Measurements from ENCODE around the gene SV2A. TPM values are rescaled to one million over a fixed set of nuclear protein-coding genes. Genes with fewer than 3 reads are reported as not detected.
"Not testable (repeated sequence)": the region's sequence is repeated elsewhere in the genome, so short reads cannot be mapped to it uniquely, and the experiment has no call there.

The SV2A gene
- total RNA-seq, 4 donors from 2014 or later = 0.27 to 1.1 (median 0.55) TPM

DNA sequence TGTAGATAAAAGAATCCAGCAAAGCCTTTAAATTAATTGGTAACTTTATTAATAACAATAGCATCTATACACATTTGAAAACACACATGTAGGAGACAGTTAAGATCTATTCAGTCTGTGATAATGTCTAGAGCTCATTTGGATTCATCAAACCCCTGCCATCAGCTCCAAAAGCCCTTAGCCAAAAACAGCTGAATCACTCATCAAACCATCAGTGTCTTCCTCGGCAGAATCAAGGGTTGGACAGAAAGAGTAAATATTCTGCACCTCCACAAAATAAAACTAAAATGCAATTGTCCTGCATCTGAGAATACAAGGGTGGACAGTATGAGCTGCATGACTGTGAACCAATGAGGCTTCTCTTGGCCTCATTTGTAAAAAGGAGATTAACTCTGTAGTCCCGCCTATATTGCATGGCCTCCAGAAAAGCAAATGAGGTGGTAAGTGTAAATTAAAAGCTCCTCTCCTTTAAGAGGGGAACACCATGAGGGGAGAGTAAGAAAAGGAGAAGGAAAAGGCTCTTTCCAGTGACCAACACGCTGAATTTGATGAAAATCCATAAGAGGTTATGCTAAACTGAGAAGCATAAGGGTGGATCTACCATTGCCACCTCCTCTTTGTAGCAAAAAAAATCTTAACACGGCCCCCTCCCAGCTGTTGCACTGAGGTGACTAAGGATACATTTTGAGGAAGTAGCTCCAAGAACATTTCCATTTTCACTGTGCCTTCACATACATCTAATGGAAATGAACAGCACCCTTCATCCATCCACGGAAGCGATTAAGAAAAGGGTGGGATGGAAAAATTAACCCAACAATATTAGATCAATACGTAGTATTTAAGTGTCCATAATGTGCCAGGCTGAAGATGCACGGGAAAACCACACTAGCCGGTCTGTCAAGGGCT lies 33.0 kb downstream of the SV2A start:
- TF ChIP-seq, protein P1, sequence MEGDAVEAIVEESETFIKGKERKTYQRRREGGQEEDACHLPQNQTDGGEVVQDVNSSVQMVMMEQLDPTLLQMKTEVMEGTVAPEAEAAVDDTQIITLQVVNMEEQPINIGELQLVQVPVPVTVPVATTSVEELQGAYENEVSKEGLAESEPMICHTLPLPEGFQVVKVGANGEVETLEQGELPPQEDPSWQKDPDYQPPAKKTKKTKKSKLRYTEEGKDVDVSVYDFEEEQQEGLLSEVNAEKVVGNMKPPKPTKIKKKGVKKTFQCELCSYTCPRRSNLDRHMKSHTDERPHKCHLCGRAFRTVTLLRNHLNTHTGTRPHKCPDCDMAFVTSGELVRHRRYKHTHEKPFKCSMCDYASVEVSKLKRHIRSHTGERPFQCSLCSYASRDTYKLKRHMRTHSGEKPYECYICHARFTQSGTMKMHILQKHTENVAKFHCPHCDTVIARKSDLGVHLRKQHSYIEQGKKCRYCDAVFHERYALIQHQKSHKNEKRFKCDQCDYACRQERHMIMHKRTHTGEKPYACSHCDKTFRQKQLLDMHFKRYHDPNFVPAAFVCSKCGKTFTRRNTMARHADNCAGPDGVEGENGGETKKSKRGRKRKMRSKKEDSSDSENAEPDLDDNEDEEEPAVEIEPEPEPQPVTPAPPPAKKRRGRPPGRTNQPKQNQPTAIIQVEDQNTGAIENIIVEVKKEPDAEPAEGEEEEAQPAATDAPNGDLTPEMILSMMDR (IDR thresholded peaks at IDR 0.05) = no peak
- TF ChIP-seq POLR2A (IDR thresholded peaks at IDR 0.05) = no peak
- H3K4me3 ChIP-seq (ENCODE audit: low read depth, poor library complexity, severe bottlenecking) = peak overlapping the region; percentile 69
- DNase-seq (ENCODE audit: low spot score in 2 of 2) = peak; percentile 16 to 81
- intact Hi-C loops (cut with DNase I; ENCODE audit: low total_unique reads) = no loop called here
- 6 to 8% methylated on average over 9 of the region's 9 CpGs for WGBS, 2 donors

DNA sequence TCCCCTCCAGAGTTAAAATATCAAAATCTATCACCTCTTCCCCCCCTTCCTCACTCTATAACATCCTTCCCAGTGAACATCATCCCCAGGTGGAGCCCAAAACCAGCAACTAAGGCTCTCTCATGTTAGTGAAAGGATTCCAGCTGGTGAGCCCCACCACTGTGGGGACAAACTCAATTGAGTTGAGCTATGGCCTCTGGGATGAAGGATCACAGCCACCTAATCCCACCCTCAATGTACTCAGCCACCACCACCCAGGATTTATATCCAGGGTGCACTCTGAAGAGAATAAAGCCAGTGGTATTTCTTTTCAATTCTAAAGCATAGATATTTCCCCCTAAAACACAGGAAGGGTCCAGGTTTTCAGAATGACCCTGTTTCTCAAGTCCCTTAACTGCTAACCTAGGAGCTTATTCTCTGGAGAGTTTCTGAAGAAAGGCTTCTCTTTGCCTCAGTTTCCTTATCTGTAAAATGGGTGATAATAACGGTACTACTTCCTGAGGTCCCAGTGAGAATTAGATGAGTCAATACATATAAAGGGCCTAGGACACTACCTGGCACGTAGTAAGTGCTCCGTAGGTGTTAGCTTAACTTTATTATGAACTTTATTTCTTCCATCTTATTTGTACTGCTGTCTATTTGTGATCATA lies 33.9 kb downstream of the SV2A start:
- H3K4me3 ChIP-seq (ENCODE audit: low read depth, poor library complexity, severe bottlenecking) = no peak overlapping the region
- intact Hi-C loops (cut with DNase I; ENCODE audit: low total_unique reads) = no loop called here
- DNase-seq (ENCODE audit: low spot score in 2 of 2) = peak in 1 of 2 donors; percentile 48
- TF ChIP-seq POLR2A (IDR thresholded peaks at IDR 0.05) = no peak
- TF ChIP-seq, protein P1 (IDR thresholded peaks at IDR 0.05) = no peak
- WGBS, 2 donors = 77 to 81% methylated on average over 3 of the region's 3 CpGs

DNA sequence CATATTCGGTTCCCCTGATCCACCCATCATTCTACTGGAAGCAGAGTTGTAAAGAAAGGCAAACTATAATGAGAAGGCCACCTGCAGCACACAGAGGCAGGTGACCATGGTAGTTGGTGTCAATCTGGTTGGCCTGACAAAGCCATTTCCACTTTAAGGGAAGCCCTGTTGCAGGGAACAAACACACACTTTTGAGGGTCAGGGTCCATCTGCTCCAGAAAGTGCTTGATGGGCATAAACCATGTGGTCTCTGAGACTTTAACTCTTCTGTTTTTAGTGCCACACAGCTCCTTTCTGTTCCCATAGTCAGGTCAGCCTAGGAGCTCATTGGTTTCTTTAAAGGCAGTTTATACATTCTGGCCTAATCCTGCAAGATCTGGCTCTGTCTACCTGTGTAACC lies 35.8 kb downstream of the SV2A start:
- peak in 1 of 2 donors; percentile 40 for DNase-seq (ENCODE audit: low spot score in 2 of 2)
- no peak overlapping the region for H3K4me3 ChIP-seq (ENCODE audit: low read depth, poor library complexity, severe bottlenecking)
- intact Hi-C loops (cut with DNase I; ENCODE audit: low total_unique reads) = no loop called here
- TF ChIP-seq, protein P1 (IDR thresholded peaks at IDR 0.05) = no peak
- no peak for TF ChIP-seq POLR2A (IDR thresholded peaks at IDR 0.05)
- 91 to 96% methylated on average over 1 of the region's 1 CpG for WGBS, 2 donors

DNA sequence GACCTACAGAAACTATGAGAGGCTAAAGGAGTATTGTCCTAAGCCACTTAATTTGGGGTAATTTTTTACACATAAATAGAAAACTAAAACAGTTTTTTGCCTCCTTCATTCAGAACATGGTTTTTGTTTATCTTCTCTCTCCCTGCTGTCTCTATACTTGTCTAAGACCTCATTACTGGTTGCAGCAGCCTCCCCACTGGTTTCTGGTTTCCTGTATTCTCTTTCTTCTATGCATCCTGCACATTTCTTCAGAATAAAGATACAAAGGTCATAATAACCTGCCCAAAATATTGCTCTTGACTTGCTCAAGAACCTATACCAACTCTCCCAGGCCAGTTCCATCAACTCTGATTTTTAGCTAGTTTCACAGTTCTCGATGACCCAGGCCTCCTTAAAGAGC lies 38.1 kb downstream of the SV2A start:
- no peak overlapping the region for H3K4me3 ChIP-seq (ENCODE audit: low read depth, poor library complexity, severe bottlenecking)
- intact Hi-C loops (cut with DNase I; ENCODE audit: low total_unique reads) = no loop called here
- no peak for TF ChIP-seq POLR2A (IDR thresholded peaks at IDR 0.05)
- TF ChIP-seq, protein P1 (IDR thresholded peaks at IDR 0.05) = no peak
- 94 to 100% methylated on average over 1 of the region's 1 CpG for whole genome bisulfite sequencing, 2 donors
- DNase-seq (ENCODE audit: low spot score in 2 of 2) = no peak

DNA sequence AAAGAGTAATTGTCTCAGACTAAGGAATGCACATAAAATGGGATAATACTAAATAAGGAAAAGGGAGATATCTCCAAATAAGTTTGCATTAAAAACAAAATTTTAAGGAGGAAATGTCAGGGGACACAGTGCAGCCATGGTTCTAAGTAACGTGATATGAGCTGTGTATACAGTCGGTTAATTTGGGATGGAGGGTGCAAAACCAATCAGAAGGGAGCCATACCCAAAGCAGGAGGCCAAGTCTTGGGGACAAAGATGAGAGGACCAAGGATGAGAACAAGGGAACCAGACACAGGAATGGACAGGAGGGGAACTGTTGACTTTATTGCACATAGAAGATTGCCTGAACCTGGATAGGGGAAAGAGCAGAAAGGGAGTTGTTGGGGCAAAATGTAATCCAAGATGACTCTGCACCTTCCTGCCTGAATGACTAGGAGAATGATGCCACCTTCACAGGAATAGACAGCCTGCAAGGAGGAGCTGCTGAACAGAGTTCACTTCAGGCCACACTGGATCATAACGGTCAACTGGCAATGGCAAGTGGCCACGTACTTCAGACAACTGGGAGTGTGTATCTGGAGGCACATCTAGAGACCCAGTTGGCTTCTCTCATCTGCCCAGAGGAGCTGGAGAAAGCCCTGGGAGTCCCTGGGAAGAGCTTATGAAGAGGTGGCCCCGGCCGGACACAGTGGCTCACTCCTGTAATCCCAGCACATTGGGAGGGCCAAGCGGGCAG lies 40.3 kb downstream of the SV2A start:
- no peak overlapping the region for H3K4me3 ChIP-seq (ENCODE audit: low read depth, poor library complexity, severe bottlenecking)
- intact Hi-C loops (cut with DNase I; ENCODE audit: low total_unique reads) = no loop called here
- DNase-seq (ENCODE audit: low spot score in 2 of 2) = peak in 1 of 2 donors; percentile 43
- TF ChIP-seq, protein P1 (IDR thresholded peaks at IDR 0.05) = no peak
- no peak for TF ChIP-seq POLR2A (IDR thresholded peaks at IDR 0.05)
- WGBS, 2 donors = 90 to 94% methylated on average over 7 of the region's 7 CpGs

DNA sequence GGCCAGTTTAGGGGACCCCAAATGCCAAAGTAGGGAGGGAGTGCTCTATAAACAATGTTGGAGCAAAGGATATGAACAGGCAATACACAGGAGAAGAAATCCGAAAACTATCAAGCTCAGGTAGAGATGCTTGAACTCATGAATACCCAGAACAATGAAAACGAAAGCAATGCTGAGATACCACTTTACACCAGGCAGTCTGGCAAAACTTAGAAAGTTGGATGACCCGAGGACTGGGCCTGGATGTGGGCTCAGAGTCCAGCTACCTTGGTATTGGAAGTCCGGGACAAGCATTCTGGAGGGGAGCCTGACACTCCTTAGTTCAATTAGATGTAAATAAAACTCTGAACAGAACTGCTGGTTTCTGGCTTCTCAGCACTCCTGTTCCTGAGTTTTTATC lies 44.6 kb downstream of the SV2A start:
- H3K4me3 ChIP-seq (ENCODE audit: low read depth, poor library complexity, severe bottlenecking); intact Hi-C loops (cut with DNase I; ENCODE audit: low total_unique reads); DNase-seq (ENCODE audit: low spot score in 2 of 2): not testable (repeated sequence)
- WGBS, 2 donors = no CpG with 5 or more reads among the region's 4 CpGs

DNA sequence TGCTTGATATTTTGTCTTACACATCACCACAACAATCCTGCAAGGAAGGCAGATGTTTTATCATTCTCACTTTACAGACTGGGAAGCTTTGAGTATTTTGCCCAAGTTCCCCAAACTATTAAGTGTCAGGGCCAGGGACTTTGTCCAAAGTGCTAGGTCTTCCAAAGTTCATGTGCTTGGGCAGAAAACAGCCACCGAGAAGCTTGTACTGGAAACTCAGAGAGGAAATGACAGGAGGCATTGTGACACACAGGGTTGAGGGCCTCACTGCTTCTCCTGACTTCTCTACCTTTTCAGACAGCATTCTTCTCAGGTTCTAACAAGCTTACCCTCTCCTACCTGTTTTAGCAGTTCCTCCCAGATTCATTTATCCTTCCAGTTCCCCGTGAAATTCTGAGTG lies 50.8 kb downstream of the SV2A start:
- intact Hi-C loops (cut with DNase I; ENCODE audit: low total_unique reads); DNase-seq (ENCODE audit: low spot score in 2 of 2); H3K4me3 ChIP-seq (ENCODE audit: low read depth, poor library complexity, severe bottlenecking): not testable (repeated sequence)
- no CpG with 5 or more reads among the region's 2 CpGs for WGBS, 2 donors

DNA sequence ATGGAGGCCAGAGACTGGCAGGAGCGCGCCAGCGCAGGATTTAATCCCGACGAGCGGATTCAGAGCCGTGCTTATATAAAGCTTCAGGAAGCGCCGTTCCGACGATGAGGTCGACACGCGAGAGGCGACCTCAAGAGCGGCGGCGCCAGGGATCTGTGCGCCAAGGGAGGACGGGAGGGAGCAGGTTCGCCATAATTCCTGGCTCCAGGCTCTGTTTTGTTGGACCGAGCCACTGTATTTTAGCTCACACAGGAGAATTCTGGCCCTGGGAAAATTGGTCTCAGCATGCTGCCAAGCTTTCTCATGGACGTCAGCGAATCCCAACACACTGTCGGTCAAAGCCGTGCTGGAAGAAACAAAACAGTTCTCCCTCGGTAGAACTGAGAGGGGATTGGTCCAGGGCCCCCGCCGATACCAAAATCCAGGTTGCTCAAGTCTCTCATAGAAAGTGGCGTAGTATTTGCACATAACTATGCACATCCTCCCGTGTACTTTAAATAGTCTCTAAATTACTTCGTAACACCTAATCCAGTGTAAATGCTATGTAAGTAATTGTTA lies 56.1 kb downstream of the SV2A start:
- intact Hi-C loops (cut with DNase I; ENCODE audit: low total_unique reads); DNase-seq (ENCODE audit: low spot score in 2 of 2): not testable (repeated sequence)
- WGBS, 2 donors = no CpG with 5 or more reads among the region's 32 CpGs

More for the DNA sequence above, 56.1 kb downstream of the SV2A start:
- H3K4me3 ChIP-seq (ENCODE audit: low read depth, poor library complexity, severe bottlenecking) = not testable (repeated sequence)
